ENCODE results near the gene SNPH.

The SNPH gene

DNA sequence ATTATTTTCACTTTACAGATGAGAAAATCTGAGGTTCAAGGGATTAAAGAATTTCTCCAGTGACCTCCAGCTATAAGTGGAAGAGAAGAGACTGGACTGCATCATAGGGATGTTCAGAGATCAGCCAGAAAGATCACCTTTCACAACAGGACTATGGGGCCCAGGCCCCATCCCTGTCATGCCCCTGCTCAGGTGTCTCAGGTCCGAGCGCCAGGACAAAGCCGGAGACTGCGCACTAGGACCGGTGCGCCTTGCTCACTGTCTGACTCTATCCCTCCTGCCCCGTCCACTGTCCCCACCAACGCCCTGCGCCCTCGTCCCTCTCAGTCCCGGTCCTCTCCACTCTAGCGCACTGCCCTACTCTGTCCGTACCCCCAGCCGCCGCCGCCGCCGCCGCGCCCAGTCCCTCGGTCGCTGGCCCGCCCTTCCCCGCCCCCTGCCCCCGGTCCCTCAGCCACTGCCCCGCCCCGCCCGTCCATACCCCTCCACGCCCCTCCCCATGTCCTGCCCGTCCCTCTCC lies 40.8 kb upstream of the SNPH start:
- Histone ChIP-seq H3K79me2 (ENCODE audit: control insufficient read depth, low read length) (no peaks in the 10 kb centered on the region), H4K20me1 (ENCODE audit: control insufficient read depth, insufficient read depth, low read depth, low read length) (no peaks in the 10 kb centered on the region), H3K4me3 (ENCODE audit: low read length) (no peak overlapping the region), H3K36me3 (ENCODE audit: control insufficient read depth, low read length) (no peaks in the 10 kb centered on the region), H3K4me1 (ENCODE audit: control insufficient read depth, low read length) (no peaks in the 10 kb centered on the region), H3K9me3 (ENCODE audit: control insufficient read depth, insufficient read depth, low read length) (no peaks in the 10 kb centered on the region), H3K4me2 (ENCODE audit: low read length) (no peak overlapping the region; the same call in 1 of the 2 replicates), H3K9me2 (replicated peaks; ENCODE audit: control insufficient read depth, low read length) (no peaks in the 10 kb centered on the region), H3K27me3 (ENCODE audit: control insufficient read depth, low read length) (peaks cover 25% of the 10 kb centered on the region), H3F3A (ENCODE audit: control insufficient read depth, insufficient read depth) (no peaks in the 10 kb centered on the region), H3K27ac (ENCODE audit: low read depth, low read length) (no peak overlapping the region)
- TF ChIP-seq EZH2phosphoT487 (IDR thresholded peaks at IDR 0.05; ENCODE audit: borderline replicate concordance, low read length) (no peak), CTCF (IDR thresholded peaks at IDR 0.05; ENCODE audit: low read depth, low read length, poor library complexity, severe bottlenecking) (no peak)

GRCh38 chr20:1225783-1226654 lies 40.1 kb upstream of the SNPH start, which contains the start of gene RAD21L1:
RAD21L1 (plus strand) TSS chr20:1226044; CDS start chr20:1228454, 2,410 bp downstream.
- no peaks in the 10 kb centered on the region for H3K36me3 ChIP-seq (ENCODE audit: control insufficient read depth, low read length)
- H3K27ac ChIP-seq (ENCODE audit: low read depth, low read length) = no peak within 1 kb of the TSS
- no peak for TF ChIP-seq CTCF (IDR thresholded peaks at IDR 0.05; ENCODE audit: low read depth, low read length, poor library complexity, severe bottlenecking)
- TF ChIP-seq EZH2phosphoT487 (IDR thresholded peaks at IDR 0.05; ENCODE audit: borderline replicate concordance, low read length) = no peak
- H3K4me3 ChIP-seq (ENCODE audit: low read length) = peak within 1 kb of the TSS; percentile 44; the same call in 1 of the 2 replicates
- H4K20me1 ChIP-seq (ENCODE audit: control insufficient read depth, insufficient read depth, low read depth, low read length) = no peaks in the 10 kb centered on the region
- peak within 1 kb of the TSS; percentile 52 for H3K4me2 ChIP-seq (ENCODE audit: low read length)
- H3K79me2 ChIP-seq (ENCODE audit: control insufficient read depth, low read length) = no peaks in the 10 kb centered on the region
- H3K9me2 ChIP-seq (replicated peaks; ENCODE audit: control insufficient read depth, low read length) = no peaks in the 10 kb centered on the region
- no peaks in the 10 kb centered on the region for H3K9me3 ChIP-seq (ENCODE audit: control insufficient read depth, insufficient read depth, low read length)
- no peaks in the 10 kb centered on the region for H3K4me1 ChIP-seq (ENCODE audit: control insufficient read depth, low read length)
- no peaks in the 10 kb centered on the region for H3F3A ChIP-seq (ENCODE audit: control insufficient read depth, insufficient read depth)
- peaks cover 25% of the 10 kb centered on the region for H3K27me3 ChIP-seq (ENCODE audit: control insufficient read depth, low read length)

GRCh38 chr20:1229541-1229940 lies 36.6 kb upstream of the SNPH start:
- H3K4me1 ChIP-seq (ENCODE audit: control insufficient read depth, low read length) = no peaks in the 10 kb centered on the region
- TF ChIP-seq CTCF (IDR thresholded peaks at IDR 0.05; ENCODE audit: low read depth, low read length, poor library complexity, severe bottlenecking) (no peak), EZH2phosphoT487 (IDR thresholded peaks at IDR 0.05; ENCODE audit: borderline replicate concordance, low read length) (no peak)
- no peak overlapping the region for H3K4me2 ChIP-seq (ENCODE audit: low read length)
- H3K27me3 ChIP-seq (ENCODE audit: control insufficient read depth, low read length) = peaks cover 37% of the 10 kb centered on the region
- no peaks in the 10 kb centered on the region for H3K9me2 ChIP-seq (replicated peaks; ENCODE audit: control insufficient read depth, low read length)
- no peaks in the 10 kb centered on the region for H3K9me3 ChIP-seq (ENCODE audit: control insufficient read depth, insufficient read depth, low read length)
- H3F3A ChIP-seq (ENCODE audit: control insufficient read depth, insufficient read depth) = no peaks in the 10 kb centered on the region
- H4K20me1 ChIP-seq (ENCODE audit: control insufficient read depth, insufficient read depth, low read depth, low read length) = no peaks in the 10 kb centered on the region
- no peak overlapping the region for H3K4me3 ChIP-seq (ENCODE audit: low read length)
- H3K36me3 ChIP-seq (ENCODE audit: control insufficient read depth, low read length) = no peaks in the 10 kb centered on the region
- no peak overlapping the region for H3K27ac ChIP-seq (ENCODE audit: low read depth, low read length)
- no peaks in the 10 kb centered on the region for H3K79me2 ChIP-seq (ENCODE audit: control insufficient read depth, low read length)
